Stimulated activated CD8-positive, alpha-beta memory T cell treated with anti-CD3 and anti-CD28 coated beads, Interleukin-4, amount 100 ng/mL, for 24 hours (primary cell): Measurements from ENCODE around the gene ERICH3.

Experiments used
- DNase-seq: peaks from one replicate; pipeline ENCODE4 v3.0.0-alpha.2; 2020; ENCODE audit warnings: low read depth

The ERICH3 gene

GRCh38 chr1:74591949-74592348 is 81.6 kb downstream of the ERICH3 start:
- no peak for DNase-seq

GRCh38 chr1:74590288-74590687 is 83.3 kb downstream of the ERICH3 start:
- DNase-seq = no peak

- DNase-seq = no peak
Observed at GRCh38 chr1:74587888-74588287, 85.7 kb downstream of the ERICH3 start.

- no peak for DNase-seq
Observed at GRCh38 chr1:74586253-74586897, 87.2 kb downstream of the ERICH3 start.

- DNase-seq = no peak
Observed at GRCh38 chr1:74584185-74584584, 89.4 kb downstream of the ERICH3 start.

GRCh38 chr1:74583397-74583796 is 90.2 kb downstream of the ERICH3 start:
- DNase-seq = no peak

GRCh38 chr1:74579425-74579824 is 94.2 kb downstream of the ERICH3 start:
- DNase-seq = no peak

GRCh38 chr1:74578101-74578500 is 95.5 kb downstream of the ERICH3 start:
- DNase-seq = no peak

GRCh38 chr1:74571891-74572290 is 101.7 kb downstream of the ERICH3 start:
- no peak for DNase-seq

GRCh38 chr1:74571493-74571800 is 102.1 kb downstream of the ERICH3 start:
- no peak for DNase-seq

- DNase-seq = no peak
Observed at GRCh38 chr1:74570797-74571492, 102.6 kb downstream of the ERICH3 start.

GRCh38 chr1:74549932-74550331 is 123.7 kb downstream of the ERICH3 start:
- no peak for DNase-seq

GRCh38 chr1:74548961-74549750 is 124.4 kb downstream of the ERICH3 start:
- no peak for DNase-seq

GRCh38 chr1:74545821-74546220 is 127.8 kb downstream of the ERICH3 start:
- no peak for DNase-seq

GRCh38 chr1:74534241-74534640 is 139.4 kb downstream of the ERICH3 start:
- no peak for DNase-seq

- no peak for DNase-seq
Observed at GRCh38 chr1:74531796-74532195, 141.8 kb downstream of the ERICH3 start.

GRCh38 chr1:74530892-74531291 is 142.7 kb downstream of the ERICH3 start:
- DNase-seq = no peak

- no peak for DNase-seq
Observed at GRCh38 chr1:74528123-74528522, 145.5 kb downstream of the ERICH3 start.

GRCh38 chr1:74526708-74527107 is 146.9 kb downstream of the ERICH3 start:
- DNase-seq = no peak

- no peak for DNase-seq
Observed at GRCh38 chr1:74523873-74524480, 149.6 kb downstream of the ERICH3 start.

GRCh38 chr1:74522148-74522547 is 151.4 kb downstream of the ERICH3 start:
- no peak for DNase-seq
